ENCODE results near the gene HLA-DMA.

GRCh38 chr6:32954267-32954666 is 1.4 kb upstream of the HLA-DMA start:
- no peak for TF ChIP-seq GATA1 (IDR thresholded peaks at IDR 0.05; ENCODE audit: low read depth, low read length)
- no peak for TF ChIP-seq POLR2A (IDR thresholded peaks at IDR 0.05; ENCODE audit: low read length)
